ENCODE measurements around the gene STARD13.

GRCh38 chr13:33195693-33196464 is 89.7 kb downstream of the STARD13 start:
- no peak for TF ChIP-seq CTCF (IDR thresholded peaks at IDR 0.05)
- no peak for TF ChIP-seq POLR2A (IDR thresholded peaks at IDR 0.05)

Measured in right lobe of liver (tissue), 4 donors.